CD4-positive, alpha-beta T cell (primary cell): Measurements from ENCODE around the gene GUK1. TPM values are rescaled to one million over a fixed set of nuclear protein-coding genes. Genes with fewer than 3 reads are reported as not detected.

Experiments
- ATAC-seq: fragments of 200-7000 bp; cut with Tn5 transposase; one replicate; pipeline ENCODE4 v1.10.0; 2022; ENCODE audit warnings: mild to moderate bottlenecking; ENCODE audit not compliant: poor library complexity
- CTCF ChIA-PET: fragments of 350-600 bp; sonication (Branson Sonifier 250); formaldehyde crosslinking; loops from one replicate; lab custom pipeline; 2021; ENCODE audit warnings: antibody characterized with exemption, inconsistent platforms; lab: Charles Lee
- POLR2A ChIA-PET: fragments of 350-600 bp; sonication (Branson Sonifier 250); formaldehyde crosslinking; loops from one replicate; lab custom pipeline; 2021; ENCODE audit warnings: antibody characterized with exemption, inconsistent platforms; lab: Charles Lee
- DNase-seq, 14 experiments: peaks; one replicate each; pipeline ENCODE4 v3.0.0-alpha.2; 2013 to 2020; ENCODE audit warnings: mixed read lengths in 2 of 14
- H3K27ac ChIP-seq, 2 donors: one replicate each; pipeline versions ENCODE4 v1.5.1 to v1.7.0; 2013; ENCODE audit warnings: low read length in 2 of 2, low read depth in 1 of 2, mild to moderate bottlenecking in 1 of 2
- H3K27me3 ChIP-seq, 2 experiments: 1 replicate in 1 of 2; 2 replicates in 1 of 2; pipeline versions ENCODE4 v1.6.1 to v1.7.0; 2013; ENCODE audit warnings: low read length in 2 of 2, control low read depth in 1 of 2, mild to moderate bottlenecking in 1 of 2, moderate library complexity in 1 of 2; ENCODE audit not compliant: insufficient read depth in 2 of 2, control insufficient read depth in 1 of 2
- H3K36me3 ChIP-seq: one replicate; pipeline ENCODE4 v1.6.1; 2013; ENCODE audit warnings: low read length, control low read depth; ENCODE audit not compliant: insufficient read depth
- H3K4me1 ChIP-seq: one replicate; pipeline ENCODE4 v1.6.1; 2013; ENCODE audit warnings: low read length, control low read depth; ENCODE audit not compliant: insufficient read depth
- H3K4me3 ChIP-seq: one replicate; pipeline ENCODE4 v1.5.1; 2013; ENCODE audit warnings: mild to moderate bottlenecking, low read length, moderate library complexity
- H3K9me3 ChIP-seq, 2 experiments: 1 replicate in 1 of 2; 2 replicates in 1 of 2; pipeline versions ENCODE4 v1.6.1 to v1.7.0; 2013; ENCODE audit warnings: low read length in 2 of 2, mild to moderate bottlenecking in 2 of 2, control low read depth in 1 of 2, moderate library complexity in 1 of 2; ENCODE audit not compliant: control insufficient read depth in 1 of 2, insufficient read depth in 1 of 2
- H3K27ac Mint-ChIP-seq: one replicate; pipeline ENCODE4 v1.8.0; 2020; ENCODE audit warnings: mixed read lengths
- H3K27me3 Mint-ChIP-seq: one replicate; pipeline ENCODE4 v1.8.0; 2021; ENCODE audit warnings: mixed read lengths
- H3K36me3 Mint-ChIP-seq: one replicate; pipeline ENCODE4 v1.8.0; 2021; ENCODE audit warnings: low read depth, mixed read lengths
- H3K4me1 Mint-ChIP-seq: one replicate; pipeline ENCODE4 v1.8.0; 2021; ENCODE audit warnings: low read depth, mixed read lengths
- H3K4me3 Mint-ChIP-seq: one replicate; pipeline ENCODE4 v1.8.0; 2020; ENCODE audit warnings: mild to moderate bottlenecking, mixed read lengths
- H3K9me3 Mint-ChIP-seq: one replicate; pipeline ENCODE4 v1.8.0; 2020; ENCODE audit warnings: mixed read lengths
- intact Hi-C, 2 experiments: fragments of 100-400 bp; cut with DNase I in 1 of 2; cut with micrococcal nuclease in 1 of 2; formaldehyde crosslinking; loops; one replicate each; pipeline versions ENCODE4 v1.15.1 to v1.9.0; 2023 to 2025; cut with DNase I, micrococcal nuclease
- total RNA-seq, 174 experiments: library from RNA in 2 of 174; stranded (reverse) in 2 of 174; gene quantifications; one replicate each; pipeline ENCODE4 v1.2.3 and lab custom pipeline; 2021 to 2026
- TF ChIP-seq, protein P1 (sequence below): fragments of 200-600 bp; IDR thresholded peaks from one replicate; pipeline ENCODE4 v1.8.0; 2022; ENCODE audit warnings: antibody characterized with exemption, mild to moderate bottlenecking

GUK1 gene
- total RNA-seq, 2 experiments from 2014 or later = 373 to 378 TPM

DNA sequence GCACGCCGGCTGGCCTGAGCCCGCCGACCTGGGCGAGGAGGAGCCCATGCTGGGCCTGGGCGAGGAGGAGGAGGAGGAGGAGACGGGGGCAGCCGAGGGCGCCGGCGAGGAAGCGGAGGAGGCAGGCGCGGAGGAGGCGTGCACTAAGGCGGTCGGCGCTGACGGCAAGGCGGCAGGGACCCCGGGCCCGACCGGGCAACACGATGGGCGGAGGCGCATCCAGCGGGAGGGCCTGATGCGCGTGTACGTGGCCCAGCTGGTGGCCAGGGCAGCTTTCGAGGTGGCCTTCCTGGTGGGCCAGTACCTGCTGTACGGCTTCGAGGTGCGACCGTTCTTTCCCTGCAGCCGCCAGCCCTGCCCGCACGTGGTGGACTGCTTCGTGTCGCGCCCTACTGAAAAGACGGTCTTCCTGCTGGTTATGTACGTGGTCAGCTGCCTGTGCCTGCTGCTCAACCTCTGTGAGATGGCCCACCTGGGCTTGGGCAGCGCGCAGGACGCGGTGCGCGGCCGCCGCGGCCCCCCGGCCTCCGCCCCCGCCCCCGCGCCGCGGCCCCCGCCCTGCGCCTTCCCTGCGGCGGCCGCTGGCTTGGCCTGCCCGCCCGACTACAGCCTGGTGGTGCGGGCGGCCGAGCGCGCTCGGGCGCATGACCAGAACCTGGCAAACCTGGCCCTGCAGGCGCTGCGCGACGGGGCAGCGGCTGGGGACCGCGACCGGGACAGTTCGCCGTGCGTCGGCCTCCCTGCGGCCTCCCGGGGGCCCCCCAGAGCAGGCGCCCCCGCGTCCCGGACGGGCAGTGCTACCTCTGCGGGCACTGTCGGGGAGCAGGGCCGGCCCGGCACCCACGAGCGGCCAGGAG, 18.3 kb downstream of the GUK1 start:
- H3K36me3 ChIP-seq = no peaks in the 10 kb centered on the region
- CTCF ChIA-PET = no interaction called here
- H3K9me3 ChIP-seq = no peaks in the 10 kb centered on the region
- no peak overlapping the region for H3K4me3 ChIP-seq
- no peak for ATAC-seq
- peaks cover 26% of the 10 kb centered on the region for H3K4me1 Mint-ChIP-seq
- H3K4me3 Mint-ChIP-seq = no peak overlapping the region
- POLR2A ChIA-PET = interaction anchor here (1.1 to 2.4 kb wide), 2 partner anchors 14 to 18 kb away, joined by 3 to 10 read pairs; partner anchors contain the start of gene GUK1
- no peaks in the 10 kb centered on the region for H3K27me3 ChIP-seq
- H3K4me1 ChIP-seq = peaks cover 37% of the 10 kb centered on the region
- no peak overlapping the region for H3K27ac Mint-ChIP-seq
- DNase-seq = no peak
- no peaks in the 10 kb centered on the region for H3K27me3 Mint-ChIP-seq
- H3K27ac ChIP-seq = no peak overlapping the region
- TF ChIP-seq, protein P1, sequence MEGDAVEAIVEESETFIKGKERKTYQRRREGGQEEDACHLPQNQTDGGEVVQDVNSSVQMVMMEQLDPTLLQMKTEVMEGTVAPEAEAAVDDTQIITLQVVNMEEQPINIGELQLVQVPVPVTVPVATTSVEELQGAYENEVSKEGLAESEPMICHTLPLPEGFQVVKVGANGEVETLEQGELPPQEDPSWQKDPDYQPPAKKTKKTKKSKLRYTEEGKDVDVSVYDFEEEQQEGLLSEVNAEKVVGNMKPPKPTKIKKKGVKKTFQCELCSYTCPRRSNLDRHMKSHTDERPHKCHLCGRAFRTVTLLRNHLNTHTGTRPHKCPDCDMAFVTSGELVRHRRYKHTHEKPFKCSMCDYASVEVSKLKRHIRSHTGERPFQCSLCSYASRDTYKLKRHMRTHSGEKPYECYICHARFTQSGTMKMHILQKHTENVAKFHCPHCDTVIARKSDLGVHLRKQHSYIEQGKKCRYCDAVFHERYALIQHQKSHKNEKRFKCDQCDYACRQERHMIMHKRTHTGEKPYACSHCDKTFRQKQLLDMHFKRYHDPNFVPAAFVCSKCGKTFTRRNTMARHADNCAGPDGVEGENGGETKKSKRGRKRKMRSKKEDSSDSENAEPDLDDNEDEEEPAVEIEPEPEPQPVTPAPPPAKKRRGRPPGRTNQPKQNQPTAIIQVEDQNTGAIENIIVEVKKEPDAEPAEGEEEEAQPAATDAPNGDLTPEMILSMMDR = no peak
- H3K36me3 Mint-ChIP-seq = no peaks in the 10 kb centered on the region
- H3K9me3 Mint-ChIP-seq = no peaks in the 10 kb centered on the region
- intact Hi-C loops = no loop called here

DNA sequence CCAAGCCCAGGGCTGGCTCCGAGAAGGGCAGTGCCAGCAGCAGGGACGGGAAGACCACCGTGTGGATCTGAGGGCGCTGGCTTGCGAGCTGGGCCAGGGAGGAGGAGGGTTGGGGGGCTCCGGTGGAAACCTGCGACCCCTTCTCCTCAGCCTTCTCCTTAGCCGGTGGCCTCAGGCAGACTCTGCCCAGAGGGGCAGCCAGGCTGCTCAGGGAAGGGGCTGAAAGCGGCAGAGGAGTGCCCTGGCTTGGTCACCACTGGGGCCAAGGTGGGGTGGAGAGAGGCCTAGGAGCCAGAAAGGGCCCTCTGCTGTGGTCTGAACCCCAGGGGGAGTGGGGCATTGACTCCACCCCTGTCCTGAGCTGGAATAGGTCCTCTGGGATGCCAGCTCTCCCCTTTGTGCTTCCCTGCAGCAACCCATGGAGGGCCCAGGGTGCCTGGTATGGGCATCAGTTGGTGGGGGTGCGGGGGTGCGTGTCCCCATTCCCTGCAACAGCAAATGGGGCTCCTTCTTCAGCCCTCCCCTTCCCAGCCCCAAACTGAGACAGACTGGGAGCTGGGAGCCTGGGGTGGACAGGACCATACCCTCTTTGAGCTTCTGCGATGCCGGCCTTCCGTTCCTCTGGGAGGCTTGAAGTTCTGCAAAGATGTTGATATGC, 19.1 kb downstream of the GUK1 start:
- H3K9me3 Mint-ChIP-seq = no peaks in the 10 kb centered on the region
- Histone ChIP-seq H3K36me3 (no peaks in the 10 kb centered on the region), H3K27me3 (no peaks in the 10 kb centered on the region), H3K27ac (no peak overlapping the region), H3K9me3 (no peaks in the 10 kb centered on the region), H3K4me3 (no peak overlapping the region), H3K4me1 (peaks cover 38% of the 10 kb centered on the region)
- intact Hi-C loops = no loop called here
- H3K27ac Mint-ChIP-seq = peak overlapping the region; percentile 27
- DNase-seq (no peak), ATAC-seq (no peak)
- POLR2A ChIA-PET = no interaction called here
- H3K4me3 Mint-ChIP-seq = no peak overlapping the region
- CTCF ChIA-PET = no interaction called here
- TF ChIP-seq, protein P1 = no peak
- H3K4me1 Mint-ChIP-seq = peaks cover 31% of the 10 kb centered on the region
- no peaks in the 10 kb centered on the region for H3K36me3 Mint-ChIP-seq
- H3K27me3 Mint-ChIP-seq = no peaks in the 10 kb centered on the region

DNA sequence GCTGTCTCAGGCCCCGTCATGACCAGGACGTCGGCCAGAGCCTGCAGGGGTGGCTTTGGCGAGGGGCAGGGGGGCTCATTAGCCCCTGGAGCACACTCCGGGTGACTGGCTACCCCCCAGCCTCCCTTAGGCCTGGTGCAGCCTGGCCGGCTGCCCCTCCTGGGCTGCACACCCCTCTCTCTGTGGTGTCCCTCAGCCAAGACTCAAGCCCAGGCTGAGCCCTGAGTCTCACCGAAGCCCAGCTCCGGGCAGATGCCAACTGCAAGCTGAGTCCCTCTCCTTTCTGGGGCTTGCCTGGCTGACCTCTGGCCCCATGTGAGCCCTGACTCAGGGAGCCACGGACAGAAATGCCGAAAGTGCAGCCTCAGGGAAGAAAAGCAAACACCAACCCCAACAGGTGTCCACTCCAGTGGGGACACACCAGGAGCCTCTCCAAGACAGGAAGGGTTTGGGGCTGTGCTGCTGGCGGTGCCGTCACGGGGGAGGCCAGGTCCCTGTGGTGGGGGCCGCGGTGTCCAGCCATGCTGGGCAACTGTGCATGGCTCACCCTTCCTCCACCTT, 20.2 kb downstream of the GUK1 start:
- POLR2A ChIA-PET = no interaction called here
- TF ChIP-seq, protein P1 = no peak

More for the DNA sequence above, 20.2 kb downstream of the GUK1 start:
- H3K9me3 Mint-ChIP-seq = no peaks in the 10 kb centered on the region
- H3K36me3 Mint-ChIP-seq = peaks cover 2% of the 10 kb centered on the region
- H3K4me3 Mint-ChIP-seq = no peak overlapping the region
- Histone ChIP-seq H3K36me3 (no peaks in the 10 kb centered on the region), H3K4me1 (peaks cover 45% of the 10 kb centered on the region), H3K9me3 (no peaks in the 10 kb centered on the region), H3K27me3 (no peaks in the 10 kb centered on the region), H3K27ac (no peak overlapping the region), H3K4me3 (no peak overlapping the region)
- intact Hi-C loops = no loop called here
- ATAC-seq = no peak
- no peak overlapping the region for H3K27ac Mint-ChIP-seq
- no peak for DNase-seq
- CTCF ChIA-PET = no interaction called here
- no peaks in the 10 kb centered on the region for H3K27me3 Mint-ChIP-seq
- H3K4me1 Mint-ChIP-seq = peaks cover 28% of the 10 kb centered on the region
